MCF 10A (cell line): ENCODE measurements around the gene TIGAR. TPM values are rescaled to one million over a fixed set of nuclear protein-coding genes. Genes with fewer than 3 reads are reported as not detected.

Experiments
- BruUV-seq: library from RNA; stranded (reverse); fragments of 400-500 nt; replicated peaks from 2 replicates; lab custom pipeline; 2021; lab: Mats Ljungman, UMichigan
- CTCF ChIA-PET: fragments of 300-600 bp; sonication (Branson Sonifier 250); formaldehyde crosslinking; extraction: SDS; loops from one replicate; lab custom pipeline; 2021; ENCODE audit warnings: antibody characterized with exemption, inconsistent platforms; lab: Yijun Ruan, JAX
- POLR2A ChIA-PET: fragments of 300-600, 350-650 bp; sonication (Branson Sonifier 250); formaldehyde crosslinking; extraction: SDS; loops from one replicate; lab custom pipeline; 2020; ENCODE audit warnings: antibody characterized with exemption, inconsistent platforms; lab: Yijun Ruan, JAX
- DNase-seq: peaks from one replicate; pipeline ENCODE4 v3.0.0-alpha.2; 2018; ENCODE audit not compliant: unreplicated experiment
- H3K27ac Mint-ChIP-seq: one replicate; pipeline ENCODE4 v1.8.0; 2022; ENCODE audit warnings: mild to moderate bottlenecking, low read depth, mixed read lengths; ENCODE audit not compliant: unreplicated experiment
- H3K27me3 Mint-ChIP-seq: one replicate; pipeline ENCODE4 v1.8.0; 2022; ENCODE audit warnings: mixed read lengths; ENCODE audit not compliant: insufficient read depth, unreplicated experiment
- H3K36me3 Mint-ChIP-seq: one replicate; pipeline ENCODE4 v1.8.0; 2022; ENCODE audit warnings: mild to moderate bottlenecking, moderate library complexity, mixed read lengths; ENCODE audit not compliant: insufficient read depth, unreplicated experiment
- H3K4me1 Mint-ChIP-seq: one replicate; pipeline ENCODE4 v1.8.0; 2022; ENCODE audit warnings: mixed read lengths; ENCODE audit not compliant: insufficient read depth, unreplicated experiment
- H3K4me3 Mint-ChIP-seq: one replicate; pipeline ENCODE4 v1.8.0; 2022; ENCODE audit warnings: mild to moderate bottlenecking, moderate library complexity, mixed read lengths; ENCODE audit not compliant: unreplicated experiment
- H3K9me3 Mint-ChIP-seq: one replicate; pipeline ENCODE4 v1.8.0; 2022; ENCODE audit warnings: mixed read lengths; ENCODE audit not compliant: unreplicated experiment
- intact Hi-C: fragments of 100-400 bp; cut with micrococcal nuclease; formaldehyde crosslinking; loops from 2 replicates; pipeline ENCODE4 v1.14.1; 2022
- total RNA-seq: library from RNA; stranded (reverse); gene quantifications from 2 replicates; pipeline ENCODE4 v1.2.3, GENCODE V29; 2022
- TF ChIP-seq, protein P1 (sequence below): fragments of 200-600 bp; IDR thresholded peaks from one replicate; pipeline ENCODE4 v1.8.0; 2022; ENCODE audit warnings: antibody characterized with exemption, mild to moderate bottlenecking; ENCODE audit not compliant: unreplicated experiment

TIGAR gene
- total RNA-seq, 1 experiment from 2014 or later = 45.8 TPM

DNA sequence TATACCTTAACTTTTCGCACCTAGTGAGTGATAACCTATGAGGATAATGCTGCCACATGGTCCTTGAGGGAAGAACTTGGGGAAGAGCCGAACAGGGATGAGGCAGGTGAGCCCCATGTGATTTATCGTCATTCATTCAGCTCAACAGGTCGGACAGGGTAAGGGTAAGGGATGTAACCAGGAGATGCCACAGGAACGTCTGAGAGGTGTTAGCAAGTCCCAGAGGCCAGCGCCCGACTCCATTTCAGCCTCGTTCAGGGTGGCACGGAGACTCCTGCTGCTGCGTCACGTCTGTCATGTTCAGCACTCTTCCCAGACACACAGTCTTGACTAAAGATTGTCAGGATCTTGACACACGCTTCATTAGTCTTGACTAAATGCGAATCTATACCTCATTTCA is 23.4 kb upstream of the TIGAR start:
- POLR2A ChIA-PET = no interaction called here
- DNase-seq = no peak
- intact Hi-C loops = no loop called here
- TF ChIP-seq, protein P1, sequence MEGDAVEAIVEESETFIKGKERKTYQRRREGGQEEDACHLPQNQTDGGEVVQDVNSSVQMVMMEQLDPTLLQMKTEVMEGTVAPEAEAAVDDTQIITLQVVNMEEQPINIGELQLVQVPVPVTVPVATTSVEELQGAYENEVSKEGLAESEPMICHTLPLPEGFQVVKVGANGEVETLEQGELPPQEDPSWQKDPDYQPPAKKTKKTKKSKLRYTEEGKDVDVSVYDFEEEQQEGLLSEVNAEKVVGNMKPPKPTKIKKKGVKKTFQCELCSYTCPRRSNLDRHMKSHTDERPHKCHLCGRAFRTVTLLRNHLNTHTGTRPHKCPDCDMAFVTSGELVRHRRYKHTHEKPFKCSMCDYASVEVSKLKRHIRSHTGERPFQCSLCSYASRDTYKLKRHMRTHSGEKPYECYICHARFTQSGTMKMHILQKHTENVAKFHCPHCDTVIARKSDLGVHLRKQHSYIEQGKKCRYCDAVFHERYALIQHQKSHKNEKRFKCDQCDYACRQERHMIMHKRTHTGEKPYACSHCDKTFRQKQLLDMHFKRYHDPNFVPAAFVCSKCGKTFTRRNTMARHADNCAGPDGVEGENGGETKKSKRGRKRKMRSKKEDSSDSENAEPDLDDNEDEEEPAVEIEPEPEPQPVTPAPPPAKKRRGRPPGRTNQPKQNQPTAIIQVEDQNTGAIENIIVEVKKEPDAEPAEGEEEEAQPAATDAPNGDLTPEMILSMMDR = no peak
- CTCF ChIA-PET = interaction anchor here (0.5 to 1.9 kb wide), 7 partner anchors 10 to 1015 kb away, joined by 3 to 11 read pairs (median 4); no protein-coding TSS in a partner anchor
- BruUV-seq = no TSS peak
- no peak overlapping the region for H3K27ac Mint-ChIP-seq
- H3K9me3 Mint-ChIP-seq = no peaks in the 10 kb centered on the region
- no peak overlapping the region for H3K4me3 Mint-ChIP-seq
- H3K27me3 Mint-ChIP-seq = peaks cover 9% of the 10 kb centered on the region
- H3K36me3 Mint-ChIP-seq = peaks cover 68% of the 10 kb centered on the region
- H3K4me1 Mint-ChIP-seq = no peaks in the 10 kb centered on the region

DNA sequence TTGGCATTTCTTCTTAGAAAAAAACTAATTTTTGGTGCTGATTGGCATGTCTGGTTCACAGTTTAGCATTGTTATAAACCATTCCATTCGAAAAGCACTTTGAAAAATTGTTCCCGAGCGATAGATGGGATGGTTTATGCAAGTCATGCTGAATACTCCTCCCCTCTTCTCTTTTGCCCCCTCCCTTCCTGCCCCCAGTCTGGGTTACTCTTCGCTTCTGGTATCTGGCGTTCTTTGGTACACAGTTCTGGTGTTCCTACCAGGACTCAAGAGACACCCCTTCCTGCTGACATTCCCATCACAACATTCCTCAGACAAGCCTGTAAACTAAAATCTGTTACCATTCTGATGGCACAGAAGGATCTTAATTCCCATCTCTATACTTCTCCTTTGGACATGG is 20.1 kb upstream of the TIGAR start:
- BruUV-seq = no TSS peak
- Mint-ChIP-seq H3K36me3 (peaks cover 59% of the 10 kb centered on the region), H3K9me3 (no peaks in the 10 kb centered on the region), H3K27ac (no peak overlapping the region), H3K4me3 (no peak overlapping the region), H3K4me1 (no peaks in the 10 kb centered on the region), H3K27me3 (peaks cover 22% of the 10 kb centered on the region)
- no peak for DNase-seq
- ChIA-PET POLR2A (no interaction called here), CTCF (interaction anchor here (0.7 to 1.1 kb wide), 3 partner anchors 24 to 267 kb away, joined by 3 to 4 read pairs (median 3); no protein-coding TSS in a partner anchor)
- TF ChIP-seq, protein P1 = no peak
- intact Hi-C loops = no loop called here

DNA sequence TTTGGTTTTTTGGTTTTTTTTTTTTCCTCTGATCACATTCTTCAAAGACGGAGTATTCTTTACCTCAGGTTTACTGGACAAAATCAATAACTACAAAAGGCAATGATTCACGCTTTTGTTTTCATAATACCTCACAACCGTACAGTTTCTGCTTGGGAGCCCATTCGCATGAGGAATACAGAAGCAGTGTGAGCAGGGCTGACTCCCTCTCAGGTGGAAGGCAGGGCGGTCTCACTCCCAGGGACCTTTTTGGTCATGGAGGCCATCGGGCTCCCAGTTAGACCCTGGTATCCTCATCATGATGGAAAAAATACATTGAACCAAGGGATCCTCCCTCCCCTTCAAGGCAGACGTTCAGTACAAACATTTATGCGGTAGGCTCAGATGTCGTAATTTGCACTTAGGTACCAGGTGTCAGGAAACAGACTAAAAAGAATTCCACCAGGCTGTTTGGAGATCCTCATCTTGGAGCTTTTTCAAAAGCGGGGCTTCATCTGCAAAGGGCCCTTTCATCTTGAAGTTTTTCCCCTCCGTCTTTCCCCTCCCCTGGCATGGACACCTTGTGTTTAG is 19.0 kb upstream of the TIGAR start:
- Mint-ChIP-seq H3K4me3 (no peak overlapping the region), H3K27me3 (peaks cover 22% of the 10 kb centered on the region), H3K27ac (no peak overlapping the region), H3K36me3 (peaks cover 57% of the 10 kb centered on the region), H3K4me1 (no peaks in the 10 kb centered on the region), H3K9me3 (no peaks in the 10 kb centered on the region)
- no TSS peak for BruUV-seq
- CTCF ChIA-PET = no interaction called here
- TF ChIP-seq, protein P1 = no peak
- POLR2A ChIA-PET = no interaction called here
- intact Hi-C loops = no loop called here
- no peak for DNase-seq

DNA sequence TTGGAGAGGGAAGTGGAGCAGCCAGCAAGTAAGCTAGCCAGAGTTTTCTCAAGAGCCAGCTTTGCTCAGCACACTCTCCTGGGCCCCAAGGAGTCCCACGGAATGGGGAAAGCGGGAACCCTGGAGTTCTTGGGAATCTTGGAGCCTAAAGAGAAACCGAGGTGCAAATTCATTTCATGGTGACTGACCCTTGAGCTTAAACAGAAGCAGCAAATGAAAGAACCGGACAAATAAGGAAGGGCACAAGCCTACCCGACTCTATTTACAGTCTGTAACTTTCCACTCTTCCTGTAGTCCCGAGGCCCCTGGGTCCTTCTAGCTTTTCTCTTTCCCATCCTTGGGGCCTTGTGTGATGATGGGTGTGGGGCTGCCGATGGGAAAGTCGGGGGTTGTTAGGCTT is 18.1 kb upstream of the TIGAR start:
- no peak overlapping the region for H3K27ac Mint-ChIP-seq
- H3K9me3 Mint-ChIP-seq = no peaks in the 10 kb centered on the region
- no peak overlapping the region for H3K4me3 Mint-ChIP-seq
- H3K27me3 Mint-ChIP-seq = peaks cover 22% of the 10 kb centered on the region
- CTCF ChIA-PET = interaction anchor here (1.0 to 2.6 kb wide), 2 partner anchors 10 to 25 kb away, joined by 3 to 16 read pairs; no protein-coding TSS in a partner anchor
- peaks cover 3% of the 10 kb centered on the region for H3K4me1 Mint-ChIP-seq
- DNase-seq = no peak
- H3K36me3 Mint-ChIP-seq = peaks cover 54% of the 10 kb centered on the region
- POLR2A ChIA-PET = interaction anchor here (1.3 kb wide), 1 partner anchor 27 kb away, joined by 3 read pairs; no protein-coding TSS in a partner anchor
- no TSS peak for BruUV-seq
- TF ChIP-seq, protein P1 = no peak
- intact Hi-C loops = no loop called here
